B cell (primary cell): Measurements from ENCODE around the gene SMG9. TPM values are rescaled to one million over a fixed set of nuclear protein-coding genes. Genes with fewer than 3 reads are reported as not detected.

Experiments
- ATAC-seq: fragments of 200-7000 bp; cut with Tn5 transposase; one replicate; pipeline ENCODE4 v1.10.0; 2021; ENCODE audit warnings: low read depth, mild to moderate bottlenecking, moderate number of reproducible peaks, moderate library complexity
- CTCF ChIA-PET: fragments of 350-600 bp; sonication (Branson Sonifier 250); formaldehyde crosslinking; loops from one replicate; lab custom pipeline; 2021; ENCODE audit warnings: antibody characterized with exemption, inconsistent platforms; lab: Charles Lee
- POLR2A ChIA-PET: fragments of 350-600 bp; sonication (Branson Sonifier 250); formaldehyde crosslinking; loops from one replicate; lab custom pipeline; 2021; ENCODE audit warnings: antibody characterized with exemption; lab: Charles Lee
- DNase-seq: peaks from one replicate; pipeline ENCODE4 v3.0.0; 2013
- H2AFZ ChIP-seq: 2 replicates; pipeline ENCODE4 v1.6.1; 2012; ENCODE audit warnings: mild to moderate bottlenecking, low read depth, low read length; ENCODE audit not compliant: insufficient read depth, poor library complexity, severe bottlenecking
- H3K27ac ChIP-seq, 2 donors: 1 replicate in 1 of 2; 2 replicates in 1 of 2; pipeline ENCODE4 v1.5.1; 2012 to 2013; ENCODE audit warnings: low read length in 2 of 2, mild to moderate bottlenecking in 2 of 2, moderate library complexity in 1 of 2
- H3K27me3 ChIP-seq, 4 experiments: fragments of 200-600 bp in 1 of 4; sonication (generic) in 1 of 4; replicated peaks in 1 of 4; 1 replicate in 2 of 4; 2 replicates in 2 of 4; pipeline versions ENCODE4 v1.6.1 to v1.7.0; 2013 to 2016; ENCODE audit warnings: low read length in 3 of 4, mild to moderate bottlenecking in 2 of 4, mixed read lengths in 1 of 4, moderate library complexity in 1 of 4; ENCODE audit not compliant: insufficient read depth in 4 of 4, control insufficient read depth in 3 of 4; ENCODE audit errors: control extremely low read depth in 1 of 4
- H3K36me3 ChIP-seq, 2 experiments: replicated peaks in 1 of 2; 1 replicate in 1 of 2; 2 replicates in 1 of 2; pipeline versions ENCODE4 v1.6.1 to v1.7.1; 2013; ENCODE audit warnings: low read length in 1 of 2; ENCODE audit not compliant: insufficient read depth in 2 of 2, control insufficient read depth in 1 of 2; ENCODE audit errors: control extremely low read depth in 1 of 2, extremely low read depth in 1 of 2
- H3K4me1 ChIP-seq, 2 donors: fragments of 200-600 bp in 1 of 2; sonication (generic) in 1 of 2; 1 replicate in 1 of 2; 2 replicates in 1 of 2; pipeline versions ENCODE4 v1.5.1 to v1.6.1; 2013 to 2017; ENCODE audit warnings: low read length in 2 of 2; ENCODE audit not compliant: control insufficient read depth in 2 of 2, insufficient read depth in 2 of 2
- H3K4me2 ChIP-seq: replicated peaks from 2 replicates; pipeline ENCODE3; 2012; ENCODE audit warnings: mild to moderate bottlenecking, low read depth, low read length; ENCODE audit not compliant: poor library complexity, severe bottlenecking
- H3K4me3 ChIP-seq, 5 experiments: fragments of 200-600 bp in 1 of 5; sonication (generic) in 1 of 5; 1 replicate in 3 of 5; 2 replicates in 2 of 5; pipeline versions ENCODE4 v1.5.1 to v1.7.0; 2011 to 2016; ENCODE audit warnings: low read length in 4 of 5, mild to moderate bottlenecking in 4 of 5, low read depth in 2 of 5, control low read depth in 1 of 5, moderate library complexity in 1 of 5; ENCODE audit not compliant: insufficient read depth in 1 of 5; ENCODE audit errors: control extremely low read depth in 1 of 5, extremely low read depth in 1 of 5
- H3K79me2 ChIP-seq: fragments of 200-600 bp; sonication (generic); one replicate; pipeline ENCODE4 v1.6.0; 2016; ENCODE audit warnings: low read length; ENCODE audit not compliant: control insufficient read depth, insufficient read depth
- H3K9ac ChIP-seq: fragments of 200-600 bp; sonication (generic); 2 replicates; pipeline ENCODE4 v1.6.1; 2017; ENCODE audit warnings: mild to moderate bottlenecking, low read length, moderate library complexity
- H3K9me3 ChIP-seq, 3 donors: one replicate each; pipeline versions ENCODE4 v1.6.1 to v1.7.1; 2013; ENCODE audit warnings: low read length in 2 of 3; ENCODE audit not compliant: control insufficient read depth in 2 of 3, insufficient read depth in 1 of 3; ENCODE audit errors: control extremely low read depth in 1 of 3
- H4K20me1 ChIP-seq: 2 replicates; pipeline ENCODE4 v1.6.0; 2012; ENCODE audit warnings: mild to moderate bottlenecking, low read length; ENCODE audit not compliant: insufficient read depth, control insufficient read depth, poor library complexity, severe bottlenecking
- H3K27ac Mint-ChIP-seq: one replicate; pipeline ENCODE4 v1.8.0; 2021; ENCODE audit warnings: mixed read lengths
- H3K27me3 Mint-ChIP-seq: one replicate; pipeline ENCODE4 v1.8.0; 2021; ENCODE audit warnings: mixed read lengths
- H3K4me1 Mint-ChIP-seq: one replicate; pipeline ENCODE4 v1.8.0; 2021; ENCODE audit warnings: mixed read lengths
- H3K4me3 Mint-ChIP-seq: one replicate; pipeline ENCODE4 v1.8.0; 2021; ENCODE audit warnings: mixed read lengths
- H3K9me3 Mint-ChIP-seq: one replicate; pipeline ENCODE4 v1.8.0; 2022; ENCODE audit warnings: mixed read lengths; ENCODE audit not compliant: insufficient read depth
- EZH2 ChIP-seq: IDR thresholded peaks from 2 replicates; pipeline ENCODE4 v1.6.1; 2012; ENCODE audit warnings: borderline replicate concordance, low read depth, mild to moderate bottlenecking, moderate library complexity, low read length; ENCODE audit not compliant: insufficient read depth, poor library complexity, severe bottlenecking
- WGBS: methylation state at CpG from one replicate; pipeline ENCODE4 v1.1.5; 2013; ENCODE audit warnings: missing lambda C conversion rate; ENCODE audit not compliant: insufficient coverage; 5-methylcytosine and 5-hydroxymethylcytosine counted together
- intact Hi-C: fragments of 100-400 bp; cut with micrococcal nuclease; formaldehyde crosslinking; loops from one replicate; pipeline ENCODE4 v1.10.0; 2022
- polyA plus RNA-seq: library from polyadenylated mRNA; depleted of rRNA; stranded (reverse); fragments of >200 nt; gene quantifications from 2 replicates; pipeline ENCODE4 v1.2.3, GENCODE V29; 2012
- total RNA-seq, 2 donors: library from RNA; stranded (reverse); fragments of 120-200 nt in 1 of 2; gene quantifications; 1 replicate in 1 of 2; 2 replicates in 1 of 2; pipeline versions ENCODE4 v1.2.3 to v1.2.4, GENCODE V29; 2013 to 2022
- TF ChIP-seq, protein P1 (sequence below): fragments of 200-600 bp; IDR thresholded peaks from one replicate; pipeline ENCODE4 v1.8.0; 2022; ENCODE audit warnings: antibody characterized with exemption, mild to moderate bottlenecking

SMG9 gene
- total and polyA plus RNA-seq, 2 donors (not counting 1 experiment from before 2014, with no cell fraction given), result 33.9 to 87.5 TPM

DNA sequence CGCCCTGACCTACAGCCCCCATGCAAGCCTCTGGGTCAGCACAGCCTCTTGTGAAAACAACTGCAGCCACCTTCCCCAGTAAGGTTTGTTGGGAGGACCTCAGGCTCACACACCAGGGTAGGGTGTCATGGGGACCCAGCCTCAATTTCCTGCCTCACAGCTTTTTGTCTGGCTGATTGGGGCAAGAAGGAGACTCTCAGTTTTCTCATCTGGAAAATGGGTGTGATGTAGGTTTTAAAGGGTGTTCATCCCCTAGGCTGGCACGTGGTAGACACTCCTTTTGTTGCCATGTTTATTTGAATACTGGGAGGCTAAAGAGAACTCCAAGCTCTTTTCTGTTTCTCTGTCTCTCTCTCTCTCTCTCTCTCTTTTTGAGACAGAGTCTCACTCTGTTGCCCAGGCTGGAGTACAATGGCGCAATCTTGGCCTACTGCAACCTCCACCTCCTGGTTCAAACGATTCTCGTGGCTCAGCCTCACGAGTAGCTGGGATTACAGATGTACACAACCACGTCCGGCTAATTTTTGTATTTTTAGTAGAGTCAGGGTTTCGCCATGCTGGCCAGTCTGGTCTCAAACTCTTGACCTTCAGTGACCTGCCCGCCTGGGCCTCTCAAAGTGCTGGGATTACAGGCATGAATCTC, 66.6 kb downstream of the SMG9 start:
- 91% methylated on average over 9 of the region's 10 CpGs for WGBS
- Mint-ChIP-seq H3K27me3 (peaks cover 4% of the 10 kb centered on the region), H3K27ac (no peak overlapping the region), H3K4me1 (no peaks in the 10 kb centered on the region), H3K9me3 (peaks cover 4% of the 10 kb centered on the region), H3K4me3 (no peak overlapping the region)
- Histone ChIP-seq H3K27ac (no peak overlapping the region), H3K9me3 (peaks cover 2 to 21% (median 14%) of the 10 kb centered on the region in 3 donors), H3K4me2 (no peak overlapping the region), H2AFZ (no peak overlapping the region), H3K79me2 (no peaks in the 10 kb centered on the region), H4K20me1 (no peaks in the 10 kb centered on the region), H3K4me3 (no peak overlapping the region), H3K36me3 (no peaks in the 10 kb centered on the region), H3K27me3 (peaks cover 0 to 4% (median 0%) of the 10 kb centered on the region in 4 experiments), H3K9ac (no peak overlapping the region), H3K4me1 (no peaks in the 10 kb centered on the region)
- intact Hi-C loops, result no loop called here
- ChIA-PET CTCF (no interaction called here), POLR2A (no interaction called here)
- TF ChIP-seq, protein P1, sequence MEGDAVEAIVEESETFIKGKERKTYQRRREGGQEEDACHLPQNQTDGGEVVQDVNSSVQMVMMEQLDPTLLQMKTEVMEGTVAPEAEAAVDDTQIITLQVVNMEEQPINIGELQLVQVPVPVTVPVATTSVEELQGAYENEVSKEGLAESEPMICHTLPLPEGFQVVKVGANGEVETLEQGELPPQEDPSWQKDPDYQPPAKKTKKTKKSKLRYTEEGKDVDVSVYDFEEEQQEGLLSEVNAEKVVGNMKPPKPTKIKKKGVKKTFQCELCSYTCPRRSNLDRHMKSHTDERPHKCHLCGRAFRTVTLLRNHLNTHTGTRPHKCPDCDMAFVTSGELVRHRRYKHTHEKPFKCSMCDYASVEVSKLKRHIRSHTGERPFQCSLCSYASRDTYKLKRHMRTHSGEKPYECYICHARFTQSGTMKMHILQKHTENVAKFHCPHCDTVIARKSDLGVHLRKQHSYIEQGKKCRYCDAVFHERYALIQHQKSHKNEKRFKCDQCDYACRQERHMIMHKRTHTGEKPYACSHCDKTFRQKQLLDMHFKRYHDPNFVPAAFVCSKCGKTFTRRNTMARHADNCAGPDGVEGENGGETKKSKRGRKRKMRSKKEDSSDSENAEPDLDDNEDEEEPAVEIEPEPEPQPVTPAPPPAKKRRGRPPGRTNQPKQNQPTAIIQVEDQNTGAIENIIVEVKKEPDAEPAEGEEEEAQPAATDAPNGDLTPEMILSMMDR, result no peak
- no peak for TF ChIP-seq EZH2
- ATAC-seq (no peak), DNase-seq (no peak)

DNA sequence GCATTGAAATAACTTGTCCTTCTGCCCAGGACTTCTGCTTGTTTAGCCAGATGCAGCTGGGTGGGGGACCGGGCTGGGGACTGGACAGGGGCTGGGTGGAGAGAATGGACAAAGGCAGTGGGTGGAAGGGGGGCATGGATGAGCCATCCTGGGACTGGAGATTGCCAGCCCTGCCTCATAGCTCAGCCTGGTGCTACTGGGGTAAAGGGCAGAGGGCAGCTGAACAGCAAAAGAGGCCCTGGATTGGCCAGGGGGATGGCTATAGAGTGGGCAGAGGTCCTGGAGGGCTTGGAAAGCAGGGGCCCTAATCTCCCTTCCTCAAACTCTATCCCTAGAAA, 67.1 kb downstream of the SMG9 start:
- no peak for ATAC-seq

More for the DNA sequence above, 67.1 kb downstream of the SMG9 start:
- 80% methylated on average over 1 of the region's 1 CpG for WGBS
- CTCF ChIA-PET, result no interaction called here
- H3K79me2 ChIP-seq, result no peaks in the 10 kb centered on the region
- no peak overlapping the region for H3K4me2 ChIP-seq
- no peaks in the 10 kb centered on the region for H3K36me3 ChIP-seq
- H3K4me3 Mint-ChIP-seq, result no peak overlapping the region
- H2AFZ ChIP-seq, result no peak overlapping the region
- TF ChIP-seq, protein P1, result no peak
- no peak for TF ChIP-seq EZH2
- no peak overlapping the region for H3K27ac ChIP-seq
- no peaks in the 10 kb centered on the region for H4K20me1 ChIP-seq
- H3K4me3 ChIP-seq, result no peak overlapping the region
- H3K27me3 Mint-ChIP-seq, result no peaks in the 10 kb centered on the region
- intact Hi-C loops, result no loop called here
- no peaks in the 10 kb centered on the region for H3K4me1 Mint-ChIP-seq
- H3K27me3 ChIP-seq, result peaks cover 0 to 4% (median 0%) of the 10 kb centered on the region in 4 experiments
- H3K4me1 ChIP-seq, result no peaks in the 10 kb centered on the region
- H3K9me3 ChIP-seq, result peaks cover 2 to 21% (median 14%) of the 10 kb centered on the region in 3 donors
- no peak overlapping the region for H3K27ac Mint-ChIP-seq
- POLR2A ChIA-PET, result no interaction called here
- DNase-seq, result no peak
- no peak overlapping the region for H3K9ac ChIP-seq
- H3K9me3 Mint-ChIP-seq, result peaks cover 4% of the 10 kb centered on the region
